HepG2 (cell line): Measurements from ENCODE around the gene PTPN12.

Source experiments
- BCL6 ChIP-seq: IDR thresholded peaks from 2 replicates; pipeline ENCODE4 v1.6.1; 2016; ENCODE audit warnings: missing genetic modification reagents, missing compliant biosample characterization
- HDAC6 ChIP-seq: fragments of 200-600 bp; sonication (generic); IDR thresholded peaks from 2 replicates; pipeline ENCODE4 v1.7.0; 2017; ENCODE audit warnings: mild to moderate bottlenecking, antibody characterized with exemption, low read length, low read depth
- MATR3 ChIP-seq: sonication (generic); formaldehyde crosslinking; IDR thresholded peaks from 2 replicates; pipeline ENCODE4 v1.4.0; 2020; ENCODE audit warnings: missing genetic modification reagents
- PHF8 ChIP-seq: sonication (generic); formaldehyde crosslinking; IDR thresholded peaks from 2 replicates; pipeline ENCODE4 v1.5.0; 2020; ENCODE audit warnings: missing genetic modification reagents
- POLR2A ChIP-seq, 2 experiments: IDR thresholded peaks; 2 replicates each; pipeline ENCODE4 v1.6.1; 2011; ENCODE audit warnings: low read depth in 2 of 2, low read length in 2 of 2, mild to moderate bottlenecking in 1 of 2, moderate library complexity in 1 of 2; ENCODE audit not compliant: insufficient read depth in 1 of 2
- SRSF1 ChIP-seq: fragments of 200-400 bp; formaldehyde crosslinking; optimal IDR thresholded peaks from 2 replicates; pipeline ENCODE3; 2017; ENCODE audit warnings: mild to moderate bottlenecking, low read depth, low read length, moderate library complexity
- STAG1 ChIP-seq: sonication (generic); formaldehyde crosslinking; IDR thresholded peaks from 2 replicates; pipeline ENCODE4 v1.4.0; 2020; ENCODE audit warnings: missing genetic modification reagents
- ZNF138 ChIP-seq: sonication (generic); formaldehyde crosslinking; IDR thresholded peaks from 2 replicates; pipeline ENCODE4 v1.5.0; 2020; ENCODE audit warnings: mild to moderate bottlenecking, low read depth, missing genetic modification reagents
- TF ChIP-seq, protein P1 (sequence below): sonication (generic); formaldehyde crosslinking; IDR thresholded peaks from 2 replicates; pipeline ENCODE4 v1.5.0; 2020; ENCODE audit warnings: mild to moderate bottlenecking, missing genetic modification reagents
- TF ChIP-seq, protein P2 (sequence below): sonication (generic); formaldehyde crosslinking; IDR thresholded peaks from 2 replicates; pipeline ENCODE4 v1.5.0; 2020; ENCODE audit warnings: mild to moderate bottlenecking, missing genetic modification reagents, moderate library complexity
- TF ChIP-seq, protein P3 (sequence below): sonication (generic); formaldehyde crosslinking; conservative IDR thresholded peaks from 2 replicates; pipeline ENCODE4 v1.8.0; 2022; ENCODE audit warnings: low read depth, missing genetic modification reagents
- TF ChIP-seq, protein P4 (sequence below): IDR thresholded peaks from 2 replicates; pipeline ENCODE4 v1.6.1; 2016
- TF ChIP-seq, protein P5 (sequence below): sonication (generic); IDR thresholded peaks from 2 replicates; pipeline ENCODE4 v1.6.1; 2016; ENCODE audit warnings: low read depth, borderline replicate concordance

DNA sequence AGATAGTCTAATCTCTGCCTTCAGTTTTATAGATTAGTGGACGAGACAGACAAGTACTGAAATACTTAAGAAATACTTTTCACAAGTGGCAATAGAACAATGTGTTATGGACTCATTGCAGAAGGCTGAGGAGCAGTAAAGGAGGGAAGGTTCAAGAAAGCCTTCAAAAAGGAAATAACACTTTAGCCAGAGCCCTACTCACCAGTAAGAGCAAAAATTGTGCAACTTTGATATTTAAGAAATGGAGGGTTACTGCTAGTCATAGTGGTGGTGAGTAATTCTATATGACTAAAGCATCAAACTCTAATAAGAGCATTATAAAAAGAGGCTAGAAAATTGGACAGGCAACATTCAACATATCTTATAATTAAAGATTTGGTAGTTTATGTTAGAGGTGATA lies 28.8 kb downstream of the PTPN12 start:
- TF ChIP-seq, protein P1, sequence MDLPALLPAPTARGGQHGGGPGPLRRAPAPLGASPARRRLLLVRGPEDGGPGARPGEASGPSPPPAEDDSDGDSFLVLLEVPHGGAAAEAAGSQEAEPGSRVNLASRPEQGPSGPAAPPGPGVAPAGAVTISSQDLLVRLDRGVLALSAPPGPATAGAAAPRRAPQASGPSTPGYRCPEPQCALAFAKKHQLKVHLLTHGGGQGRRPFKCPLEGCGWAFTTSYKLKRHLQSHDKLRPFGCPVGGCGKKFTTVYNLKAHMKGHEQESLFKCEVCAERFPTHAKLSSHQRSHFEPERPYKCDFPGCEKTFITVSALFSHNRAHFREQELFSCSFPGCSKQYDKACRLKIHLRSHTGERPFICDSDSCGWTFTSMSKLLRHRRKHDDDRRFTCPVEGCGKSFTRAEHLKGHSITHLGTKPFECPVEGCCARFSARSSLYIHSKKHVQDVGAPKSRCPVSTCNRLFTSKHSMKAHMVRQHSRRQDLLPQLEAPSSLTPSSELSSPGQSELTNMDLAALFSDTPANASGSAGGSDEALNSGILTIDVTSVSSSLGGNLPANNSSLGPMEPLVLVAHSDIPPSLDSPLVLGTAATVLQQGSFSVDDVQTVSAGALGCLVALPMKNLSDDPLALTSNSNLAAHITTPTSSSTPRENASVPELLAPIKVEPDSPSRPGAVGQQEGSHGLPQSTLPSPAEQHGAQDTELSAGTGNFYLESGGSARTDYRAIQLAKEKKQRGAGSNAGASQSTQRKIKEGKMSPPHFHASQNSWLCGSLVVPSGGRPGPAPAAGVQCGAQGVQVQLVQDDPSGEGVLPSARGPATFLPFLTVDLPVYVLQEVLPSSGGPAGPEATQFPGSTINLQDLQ (CRISPR knock-in tag) = no peak
- TF ChIP-seq, protein P2, sequence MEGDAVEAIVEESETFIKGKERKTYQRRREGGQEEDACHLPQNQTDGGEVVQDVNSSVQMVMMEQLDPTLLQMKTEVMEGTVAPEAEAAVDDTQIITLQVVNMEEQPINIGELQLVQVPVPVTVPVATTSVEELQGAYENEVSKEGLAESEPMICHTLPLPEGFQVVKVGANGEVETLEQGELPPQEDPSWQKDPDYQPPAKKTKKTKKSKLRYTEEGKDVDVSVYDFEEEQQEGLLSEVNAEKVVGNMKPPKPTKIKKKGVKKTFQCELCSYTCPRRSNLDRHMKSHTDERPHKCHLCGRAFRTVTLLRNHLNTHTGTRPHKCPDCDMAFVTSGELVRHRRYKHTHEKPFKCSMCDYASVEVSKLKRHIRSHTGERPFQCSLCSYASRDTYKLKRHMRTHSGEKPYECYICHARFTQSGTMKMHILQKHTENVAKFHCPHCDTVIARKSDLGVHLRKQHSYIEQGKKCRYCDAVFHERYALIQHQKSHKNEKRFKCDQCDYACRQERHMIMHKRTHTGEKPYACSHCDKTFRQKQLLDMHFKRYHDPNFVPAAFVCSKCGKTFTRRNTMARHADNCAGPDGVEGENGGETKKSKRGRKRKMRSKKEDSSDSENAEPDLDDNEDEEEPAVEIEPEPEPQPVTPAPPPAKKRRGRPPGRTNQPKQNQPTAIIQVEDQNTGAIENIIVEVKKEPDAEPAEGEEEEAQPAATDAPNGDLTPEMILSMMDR (CRISPR knock-in tag) = no peak
- TF ChIP-seq SRSF1 = no peak
- TF ChIP-seq PHF8 = no peak
- no peak for TF ChIP-seq STAG1 (CRISPR knock-in tag)
- TF ChIP-seq, protein P3, sequence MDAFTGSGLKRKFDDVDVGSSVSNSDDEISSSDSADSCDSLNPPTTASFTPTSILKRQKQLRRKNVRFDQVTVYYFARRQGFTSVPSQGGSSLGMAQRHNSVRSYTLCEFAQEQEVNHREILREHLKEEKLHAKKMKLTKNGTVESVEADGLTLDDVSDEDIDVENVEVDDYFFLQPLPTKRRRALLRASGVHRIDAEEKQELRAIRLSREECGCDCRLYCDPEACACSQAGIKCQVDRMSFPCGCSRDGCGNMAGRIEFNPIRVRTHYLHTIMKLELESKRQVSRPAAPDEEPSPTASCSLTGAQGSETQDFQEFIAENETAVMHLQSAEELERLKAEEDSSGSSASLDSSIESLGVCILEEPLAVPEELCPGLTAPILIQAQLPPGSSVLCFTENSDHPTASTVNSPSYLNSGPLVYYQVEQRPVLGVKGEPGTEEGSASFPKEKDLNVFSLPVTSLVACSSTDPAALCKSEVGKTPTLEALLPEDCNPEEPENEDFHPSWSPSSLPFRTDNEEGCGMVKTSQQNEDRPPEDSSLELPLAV (CRISPR knock-in tag) = no peak
- no peak for TF ChIP-seq HDAC6
- TF ChIP-seq BCL6 (CRISPR knock-in tag) = no peak
- TF ChIP-seq MATR3 (CRISPR knock-in tag) = no peak
- TF ChIP-seq, protein P4, sequence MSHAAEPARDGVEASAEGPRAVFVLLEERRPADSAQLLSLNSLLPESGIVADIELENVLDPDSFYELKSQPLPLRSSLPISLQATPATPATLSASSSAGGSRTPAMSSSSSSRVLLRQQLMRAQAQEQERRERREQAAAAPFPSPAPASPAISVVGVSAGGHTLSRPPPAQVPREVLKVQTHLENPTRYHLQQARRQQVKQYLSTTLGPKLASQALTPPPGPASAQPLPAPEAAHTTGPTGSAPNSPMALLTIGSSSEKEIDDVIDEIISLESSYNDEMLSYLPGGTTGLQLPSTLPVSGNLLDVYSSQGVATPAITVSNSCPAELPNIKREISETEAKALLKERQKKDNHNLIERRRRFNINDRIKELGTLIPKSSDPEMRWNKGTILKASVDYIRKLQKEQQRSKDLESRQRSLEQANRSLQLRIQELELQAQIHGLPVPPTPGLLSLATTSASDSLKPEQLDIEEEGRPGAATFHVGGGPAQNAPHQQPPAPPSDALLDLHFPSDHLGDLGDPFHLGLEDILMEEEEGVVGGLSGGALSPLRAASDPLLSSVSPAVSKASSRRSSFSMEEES = no peak
- no peak for TF ChIP-seq ZNF138 (CRISPR knock-in tag)
- TF ChIP-seq, protein P5, sequence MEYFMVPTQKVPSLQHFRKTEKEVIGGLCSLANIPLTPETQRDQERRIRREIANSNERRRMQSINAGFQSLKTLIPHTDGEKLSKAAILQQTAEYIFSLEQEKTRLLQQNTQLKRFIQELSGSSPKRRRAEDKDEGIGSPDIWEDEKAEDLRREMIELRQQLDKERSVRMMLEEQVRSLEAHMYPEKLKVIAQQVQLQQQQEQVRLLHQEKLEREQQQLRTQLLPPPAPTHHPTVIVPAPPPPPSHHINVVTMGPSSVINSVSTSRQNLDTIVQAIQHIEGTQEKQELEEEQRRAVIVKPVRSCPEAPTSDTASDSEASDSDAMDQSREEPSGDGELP = no peak
- TF ChIP-seq POLR2A (IDR thresholded peaks at IDR 0.05; ENCODE audit: insufficient read depth in 1 of 2, low read depth in 2 of 2, low read length in 2 of 2) = no peak
